GM12878 (cell line): ENCODE data around the gene CCDC24. TPM values are rescaled to one million over a fixed set of nuclear protein-coding genes. Genes with fewer than 3 reads are reported as not detected.

ENCODE experiments used
- ATAC-seq: fragments of 200-7000 bp; cut with Tn5 transposase; 3 replicates; pipeline ENCODE4 v1.9.1; 2020; ENCODE audit warnings: mild to moderate bottlenecking, moderate library complexity
- BruUV-seq: library from RNA; stranded (reverse); fragments of 400-500 nt; replicated peaks from 2 replicates; lab custom pipeline; 2021; lab: Mats Ljungman, UMichigan
- CTCF ChIA-PET: fragments of 300-600 bp; sonication (Branson Sonifier 250); formaldehyde crosslinking; extraction: SDS; loops from one replicate; lab custom pipeline; 2021; ENCODE audit warnings: inconsistent platforms; lab: Yijun Ruan, JAX
- POLR2A ChIA-PET: fragments of 350-600 bp; formaldehyde crosslinking; extraction: SDS; loops from one replicate; lab custom pipeline; 2021; ENCODE audit warnings: inconsistent platforms; lab: Charles Lee
- RAD21 ChIA-PET: fragments of 300-600 bp; sonication (Branson Sonifier 250); formaldehyde crosslinking; loops from one replicate; lab custom pipeline; 2023; ENCODE audit warnings: antibody characterized with exemption; ENCODE audit not compliant: unreplicated experiment; lab: Charles Lee
- SMC1A ChIA-PET: fragments of 300-600 bp; sonication (Branson Sonifier 250); formaldehyde crosslinking; loops from one replicate; lab custom pipeline; 2023; ENCODE audit not compliant: unreplicated experiment, uncharacterized antibody; lab: Charles Lee
- DNase-seq: peaks from one replicate; pipeline ENCODE4 v3.0.0-alpha.2; 2011; ENCODE audit warnings: low read depth, low spot score
- FAIRE-seq: peaks from 3 replicates; lab custom pipeline; 2011; peaks lifted over from hg19 to GRCh38; lab: Jason Lieb, UNC
- H2AFZ ChIP-seq: 2 replicates; pipeline ENCODE4 v1.6.0; 2011; ENCODE audit warnings: low read depth, low read length, control low read depth; ENCODE audit not compliant: control insufficient read depth
- H3K27ac ChIP-seq: 2 replicates; pipeline ENCODE4 v1.5.1; 2011; ENCODE audit warnings: control low read depth; ENCODE audit not compliant: control insufficient read depth, insufficient read depth
- H3K27me3 ChIP-seq, 2 experiments: replicated peaks in 1 of 2; 2 replicates each; pipeline versions ENCODE4 v1.6.0 to v1.6.1; 2011; ENCODE audit warnings: low read length in 1 of 2; ENCODE audit not compliant: control insufficient read depth in 2 of 2, insufficient read depth in 2 of 2
- H3K36me3 ChIP-seq, 2 experiments: 2 replicates each; pipeline ENCODE4 v1.5.1; 2011; ENCODE audit warnings: low read length in 1 of 2; ENCODE audit not compliant: control insufficient read depth in 2 of 2, insufficient read depth in 2 of 2
- H3K4me1 ChIP-seq: 2 replicates; pipeline ENCODE4 v1.6.1; 2011; ENCODE audit warnings: mild to moderate bottlenecking, low read length, moderate library complexity, mixed read lengths; ENCODE audit not compliant: control insufficient read depth, insufficient read depth
- H3K4me2 ChIP-seq: 2 replicates; pipeline ENCODE4 v1.6.0; 2011; ENCODE audit warnings: control low read depth; ENCODE audit not compliant: control insufficient read depth, insufficient read depth
- H3K4me3 ChIP-seq: fragments of 200-600 bp; sonication (generic); 2 replicates; pipeline ENCODE4 v1.5.1; 2016
- H3K79me2 ChIP-seq: 2 replicates; pipeline ENCODE4 v1.6.0; 2011; ENCODE audit warnings: low read length; ENCODE audit not compliant: control insufficient read depth, insufficient read depth
- H3K9ac ChIP-seq: 2 replicates; pipeline ENCODE4 v1.8.0; 2011; ENCODE audit warnings: low read length, control low read depth, mixed read lengths; ENCODE audit not compliant: control insufficient read depth, insufficient read depth
- H3K9me3 ChIP-seq: replicated peaks from 3 replicates; pipeline ENCODE4 v1.5.1; 2011; ENCODE audit warnings: mild to moderate bottlenecking, low read length; ENCODE audit not compliant: control insufficient read depth, insufficient read depth
- H4K20me1 ChIP-seq: 2 replicates; pipeline ENCODE4 v1.6.0; 2011; ENCODE audit not compliant: control insufficient read depth, insufficient read depth
- BHLHE40 ChIP-seq, 2 experiments: fragments of 450-650 bp in 1 of 2; IDR thresholded peaks; 2 replicates each; pipeline ENCODE4 v1.6.1; 2011 to 2017; ENCODE audit warnings: low read depth in 2 of 2, borderline replicate concordance in 1 of 2, improper control_type of control experiment in 1 of 2, low read length in 1 of 2, mild to moderate bottlenecking in 1 of 2
- CHD2 ChIP-seq: IDR thresholded peaks from 2 replicates; pipeline ENCODE4 v1.6.1; 2011; ENCODE audit warnings: low read depth, low read length, improper control_type of control experiment, borderline replicate concordance
- EGR1 ChIP-seq, 2 experiments: IDR thresholded peaks; 1 replicate in 1 of 2; 2 replicates in 1 of 2; pipeline ENCODE4 v1.6.1; 2011 to 2012; ENCODE audit warnings: low read depth in 2 of 2, low read length in 2 of 2, borderline replicate concordance in 1 of 2, mild to moderate bottlenecking in 1 of 2, moderate library complexity in 1 of 2
- ETV6 ChIP-seq, 2 experiments: fragments of 450-650 bp in 1 of 2; IDR thresholded peaks in 1 of 2; conservative IDR thresholded peaks in 1 of 2; 2 replicates each; pipeline ENCODE4 v1.6.1; 2014; ENCODE audit warnings: antibody characterized with exemption in 1 of 2, borderline replicate concordance in 1 of 2, low read depth in 1 of 2, mild to moderate bottlenecking in 1 of 2, moderate library complexity in 1 of 2
- FOXK2 ChIP-seq: fragments of 450-650 bp; IDR thresholded peaks from 2 replicates; pipeline ENCODE4 v1.6.1; 2017; ENCODE audit warnings: mild to moderate bottlenecking, moderate library complexity
- HCFC1 ChIP-seq: fragments of 150-350 bp; IDR thresholded peaks from 2 replicates; pipeline ENCODE4 v1.6.1; 2014; ENCODE audit warnings: low read length
- IRF5 ChIP-seq: fragments of 450-650 bp; IDR thresholded peaks from 2 replicates; pipeline ENCODE4 v1.6.1; 2017; ENCODE audit warnings: borderline replicate concordance
- KDM1A ChIP-seq: fragments of 200-600 bp; sonication (generic); IDR thresholded peaks from 2 replicates; pipeline ENCODE4 v1.6.1; 2016; ENCODE audit warnings: borderline replicate concordance
- NR2F1 ChIP-seq: fragments of 450-650 bp; conservative IDR thresholded peaks from 2 replicates; pipeline ENCODE4 v1.6.1; 2017; ENCODE audit warnings: mild to moderate bottlenecking
- SUPT20H ChIP-seq: IDR thresholded peaks from 2 replicates; pipeline ENCODE4 v1.6.1; 2011; ENCODE audit warnings: low read depth, mild to moderate bottlenecking, low read length, moderate library complexity, borderline replicate concordance; ENCODE audit not compliant: control insufficient read depth
- USF1 ChIP-seq: IDR thresholded peaks from 2 replicates; pipeline ENCODE4 v1.6.1; 2011; ENCODE audit warnings: borderline replicate concordance, low read depth, mild to moderate bottlenecking, moderate library complexity, mixed read lengths, low read length; ENCODE audit not compliant: insufficient read depth; ENCODE audit errors: extremely low read length
- WGBS: methylation state at CpG from one replicate; pipeline ENCODE4 v1.1.6; 2016; ENCODE audit warnings: low lambda C conversion rate; ENCODE audit not compliant: insufficient replicate concordance, insufficient coverage; ENCODE audit errors: missing lambda C conversion rate; 5-methylcytosine and 5-hydroxymethylcytosine counted together
- in situ Hi-C: fragments of 300-500 bp; cut with MboI; formaldehyde crosslinking; loops from 9 replicates; pipeline ENCODE4 v1.14.3; 2018; ENCODE audit warnings: mixed read lengths
- intact Hi-C: fragments of 100-400 bp; cut with micrococcal nuclease; formaldehyde crosslinking; loops from one replicate; pipeline ENCODE4 v1.14.2; 2022; ENCODE audit not compliant: unreplicated experiment
- polyA plus RNA-seq, 11 experiments: library from polyadenylated mRNA; depleted of rRNA in 4 of 11; unstranded in 6 of 11; stranded (reverse) in 5 of 11; fragments of >200 nt; fragmentation: Nextera tagmentation in 4 of 11; fragmentation: Illumina TruSeq in 1 of 11; extraction: Ambion mirVana in 4 of 11; extraction: Trizol in 1 of 11; gene quantifications; 1 replicate in 1 of 11; 2 replicates in 10 of 11; pipeline versions ENCODE4 v1.2.1 to v1.2.3, GENCODE V29; 2011 to 2016; ENCODE audit warnings: inconsistent platforms in 2 of 11, missing spikeins in 2 of 11, low read depth in 1 of 11
- total RNA-seq, 4 experiments: library from RNA; depleted of rRNA in 3 of 4; stranded (reverse); fragments of >200 nt in 3 of 4; fragmentation: Illumina TruSeq in 1 of 4; extraction: Trizol in 1 of 4; gene quantifications; 2 replicates each; pipeline versions ENCODE4 v1.2.1 to v1.2.3, GENCODE V29; 2013 to 2021

The CCDC24 gene
- total and polyA plus RNA-seq, 10 of the 15 experiments (the other 5 are each of a cell fraction or from before 2014, with no cell fraction given) = 0.18 to 3.1 (median 1.6) TPM; not detected in 1

- no peak for TF ChIP-seq FOXK2
- TF ChIP-seq, all 136 proteins: peak for 0
- Histone ChIP-seq H3K9ac (peak overlapping the region; percentile 85), H3K4me2 (peak overlapping the region; percentile 98), H3K27me3 (no peaks in the 10 kb centered on the region), H3K27ac (no peak overlapping the region), H3K9me3 (no peaks in the 10 kb centered on the region), H3K36me3 (0 out of 4 replicates have a peak, but pooled peaks cover 0 to 4% of the 10 kb centered on the region in 2 experiments), H2AFZ (no peak overlapping the region), H3K79me2 (peaks cover 23% of the 10 kb centered on the region), H3K4me3 (peak overlapping the region; percentile 94), H4K20me1 (no peaks in the 10 kb centered on the region), H3K4me1 (peaks cover 10% of the 10 kb centered on the region)
- SMC1A ChIA-PET = interaction anchor here (5.9 to 7.2 kb wide), 2 partner anchors 14 to 183 kb away, joined by 65 to 100 read pairs; partner anchors contain the start of gene ARTN
- intact Hi-C loops = loop anchor here (2.0 to 5.0 kb wide), 4 partner anchors 27 to 297 kb away; partner anchors contain the start of genes ATP6V0B, KDM4A and ST3GAL3
- RAD21 ChIA-PET = interaction anchor here (1.7 to 2.7 kb wide), 2 partner anchors 184 to 294 kb away, joined by 7 to 11 read pairs; no protein-coding TSS in a partner anchor
- FAIRE-seq (no peak), ATAC-seq (no peak), DNase-seq (no peak)
- CTCF ChIA-PET = interaction anchor here (1.6 to 10.4 kb wide), 4 partner anchors 14 to 185 kb away, joined by 4 to 167 read pairs (median 88); partner anchors contain the start of genes ARTN and ATP6V0B
- POLR2A ChIA-PET = interaction anchor here (0.5 to 3.4 kb wide), 2 partner anchors 27 to 553 kb away, joined by 3 to 18 read pairs; partner anchors contain the start of gene ATP6V0B
- WGBS = 13% methylated on average over 3 of the region's 3 CpGs
- in situ Hi-C loops = no loop called here
- no TSS peak for BruUV-seq
Observed at GRCh38 chr1:43947874-43948437, 43.4 kb upstream of the CCDC24 start.

GRCh38 chr1:43949678-43950077 is 41.7 kb upstream of the CCDC24 start:
- no peak for FAIRE-seq
- peaks cover 23% of the 10 kb centered on the region for H3K79me2 ChIP-seq

More at GRCh38 chr1:43949678-43950077, 41.7 kb upstream of the CCDC24 start:
- H3K4me2 ChIP-seq = no peak overlapping the region
- 88% methylated on average over 13 of the region's 13 CpGs for WGBS
- DNase-seq (no peak), ATAC-seq (no peak)
- no peak overlapping the region for H3K9ac ChIP-seq
- no peaks in the 10 kb centered on the region for H3K27me3 ChIP-seq
- no peak overlapping the region for H2AFZ ChIP-seq
- no peak for TF ChIP-seq CHD2
- TF ChIP-seq SUPT20H = no peak
- TF ChIP-seq EGR1 (IDR thresholded peaks at IDR 0.05; ENCODE audit: borderline replicate concordance in 1 of 2, low read depth in 2 of 2, low read length in 2 of 2) = no peak
- TF ChIP-seq IRF5 = no peak
- TF ChIP-seq FOXK2 = no peak
- TF ChIP-seq HCFC1 = no peak
- no peak for TF ChIP-seq USF1
- no peak for TF ChIP-seq NR2F1
- TF ChIP-seq KDM1A = no peak
- TF ChIP-seq ETV6 (conservative IDR thresholded peaks at IDR 0.05 in 1 of 2, IDR thresholded peaks at IDR 0.05 in 1 of 2; ENCODE audit: borderline replicate concordance in 1 of 2, low read depth in 1 of 2) = no peak
- no peak for TF ChIP-seq BHLHE40 (IDR thresholded peaks at IDR 0.05; ENCODE audit: borderline replicate concordance in 1 of 2, low read depth in 2 of 2, low read length in 1 of 2)
- H3K4me3 ChIP-seq = no peak overlapping the region
- CTCF ChIA-PET = interaction anchor here (1.2 to 10.4 kb wide), 8 partner anchors 15 to 296 kb away, joined by 3 to 167 read pairs (median 4); partner anchors contain the start of genes ARTN and ATP6V0B
- H3K4me1 ChIP-seq = peaks cover 10% of the 10 kb centered on the region
- no peak overlapping the region for H3K27ac ChIP-seq
- BruUV-seq = no TSS peak
- SMC1A ChIA-PET = interaction anchor here (1.2 kb wide), 1 partner anchor 101 kb away, joined by 4 read pairs; no protein-coding TSS in a partner anchor
- H4K20me1 ChIP-seq = no peaks in the 10 kb centered on the region
- H3K36me3 ChIP-seq = 0 out of 4 replicates have a peak, but pooled peaks cover 0 to 4% of the 10 kb centered on the region in 2 experiments
- RAD21 ChIA-PET = interaction anchor here (1.7 kb wide), 1 partner anchor 186 kb away, joined by 7 read pairs; no protein-coding TSS in a partner anchor
- no peaks in the 10 kb centered on the region for H3K9me3 ChIP-seq
- in situ Hi-C loops = no loop called here
- POLR2A ChIA-PET = interaction anchor here (1.5 to 3.4 kb wide), 2 partner anchors 25 to 300 kb away, joined by 3 to 18 read pairs; partner anchors contain the start of genes ATP6V0B and KDM4A
- intact Hi-C loops = loop anchor here (5.0 kb wide), 2 partner anchors 88 to 242 kb away; partner anchors contain the start of gene ST3GAL3
